Stimulated activated CD8-positive, alpha-beta memory T cell treated with anti-CD3 and anti-CD28 coated beads, Interleukin-15, amount 100 ng/mL, for 4 hours (primary cell): ENCODE results near the gene SLC13A3.

ENCODE experiments used
- DNase-seq, 2 donors: peaks; one replicate each; pipeline ENCODE4 v3.0.0-alpha.2; 2020; ENCODE audit warnings: low read depth in 2 of 2

SLC13A3 gene

GRCh38 chr20:46605978-46606816, 45.1 kb downstream of the SLC13A3 start:
- DNase-seq: no peak

DNA sequence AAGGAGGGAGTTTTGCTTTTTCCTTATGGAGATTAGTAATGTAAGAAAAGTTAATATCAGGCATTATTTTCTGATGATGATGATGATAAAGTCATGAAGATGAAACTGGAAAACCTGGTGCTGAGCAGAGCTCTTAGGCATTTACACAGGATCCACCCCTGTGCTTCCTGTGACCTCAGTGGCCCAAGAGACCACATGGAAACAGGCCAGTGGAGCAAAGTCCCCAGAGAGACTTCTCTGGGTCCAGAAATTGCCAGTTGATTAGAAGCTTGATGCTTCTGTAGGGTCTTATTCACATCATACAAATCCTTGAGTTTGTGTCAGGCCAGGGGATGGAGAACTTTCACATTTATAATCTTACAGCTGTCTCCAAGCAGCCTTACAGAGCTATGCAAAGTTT, 46.1 kb downstream of the SLC13A3 start:
- no peak for DNase-seq

DNA sequence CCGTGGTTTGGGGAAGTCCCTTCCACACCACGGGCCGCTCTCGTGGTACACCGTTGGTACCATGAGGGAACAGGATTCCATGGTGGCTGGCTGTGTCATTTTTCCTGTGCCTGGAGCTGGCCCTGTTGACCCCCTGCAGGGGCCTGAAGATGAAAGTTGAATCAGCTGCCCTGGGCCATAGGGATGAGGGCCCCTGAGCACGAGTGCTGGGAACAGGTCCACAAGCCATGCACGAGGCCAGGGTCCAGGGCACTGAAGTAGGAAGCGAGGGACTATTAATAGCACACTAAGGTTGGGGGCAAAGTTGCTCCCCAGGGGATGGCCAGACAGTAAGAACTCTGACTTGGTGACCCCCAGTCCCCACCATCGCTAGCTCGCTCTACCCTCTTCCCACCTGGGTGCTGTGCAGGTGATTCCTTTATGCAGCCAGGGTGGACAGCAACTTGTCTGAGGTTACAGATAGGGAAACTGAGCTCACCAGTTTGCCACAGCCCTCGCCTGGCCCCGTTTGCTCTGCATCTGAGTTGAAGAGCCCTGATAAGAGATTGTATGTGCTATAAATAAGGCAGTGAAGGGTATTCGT, 46.6 kb downstream of the SLC13A3 start:
- no peak for DNase-seq

GRCh38 chr20:46602429-46602828, 48.8 kb downstream of the SLC13A3 start:
- no peak for DNase-seq

DNA sequence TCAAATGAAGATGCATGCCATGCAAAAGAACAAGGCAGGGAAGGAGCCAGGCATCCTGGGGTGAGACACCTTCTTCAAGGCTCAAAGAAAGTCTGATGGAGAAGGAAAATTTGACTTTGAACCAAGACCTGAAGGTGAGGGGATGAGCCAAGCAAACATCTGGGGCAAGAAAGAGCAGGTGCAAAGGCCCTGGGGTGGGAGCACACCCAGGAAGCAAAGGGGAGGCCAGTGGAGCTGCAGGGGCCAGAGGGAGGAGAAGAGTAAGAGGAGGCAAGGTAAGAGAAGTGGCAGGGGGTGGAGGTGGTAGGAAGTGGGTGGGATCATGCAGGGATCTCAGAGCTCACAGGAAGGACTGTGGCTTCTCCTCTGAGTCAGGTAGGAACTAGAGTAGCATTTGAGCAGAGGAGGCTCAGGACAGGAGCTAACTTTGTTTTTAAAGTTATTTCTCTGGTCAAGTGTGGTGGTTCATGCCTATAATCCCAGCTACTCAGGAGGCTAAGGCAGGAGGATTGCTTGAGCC, 49.6 kb downstream of the SLC13A3 start:
- no peak for DNase-seq

- DNase-seq: no peak
Measured at GRCh38 chr20:46600286-46600752, 50.9 kb downstream of the SLC13A3 start.

- DNase-seq: no peak
Measured at GRCh38 chr20:46599227-46599987, 51.9 kb downstream of the SLC13A3 start.

- DNase-seq: no peak
Measured at GRCh38 chr20:46595933-46596332, 55.3 kb downstream of the SLC13A3 start.

GRCh38 chr20:46594725-46595124, 56.5 kb downstream of the SLC13A3 start:
- DNase-seq: no peak

DNA sequence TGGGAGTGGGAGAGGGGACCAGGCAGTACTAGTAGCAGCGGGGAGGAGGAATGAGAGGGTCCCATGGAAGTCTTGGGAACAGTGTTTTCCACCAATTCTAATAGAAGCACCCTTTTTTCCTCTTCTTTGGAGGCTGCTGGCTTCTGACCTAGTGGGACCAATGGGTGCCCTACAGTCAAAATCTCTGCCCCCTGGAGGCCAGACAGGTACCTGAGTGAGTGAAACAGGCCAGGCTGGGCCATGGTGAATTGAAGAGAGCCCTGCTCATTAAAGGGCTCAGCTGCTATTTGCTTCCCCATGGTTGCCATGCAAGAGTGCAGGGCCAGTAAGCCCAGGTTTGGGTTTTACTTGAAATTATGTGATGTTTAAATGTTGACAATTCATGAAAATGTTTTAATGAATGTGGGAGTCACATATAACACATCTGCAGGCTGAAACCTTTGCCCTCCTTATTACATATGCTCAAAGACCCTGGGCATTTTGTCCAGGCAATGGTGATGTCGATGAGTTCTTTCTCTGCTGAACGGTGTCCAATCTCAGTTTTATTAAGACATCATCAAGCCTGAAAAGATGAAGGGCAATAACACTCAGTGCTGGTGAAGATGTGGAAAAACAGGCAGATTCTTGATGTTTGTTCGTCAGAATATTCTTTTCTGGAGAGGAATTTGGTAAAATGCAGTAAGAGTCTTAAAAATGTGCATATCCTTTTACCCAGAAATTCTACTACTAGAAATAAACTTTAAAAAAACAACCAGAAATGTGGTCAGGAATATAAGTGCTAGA, 58.5 kb downstream of the SLC13A3 start:
- DNase-seq: no peak

DNA sequence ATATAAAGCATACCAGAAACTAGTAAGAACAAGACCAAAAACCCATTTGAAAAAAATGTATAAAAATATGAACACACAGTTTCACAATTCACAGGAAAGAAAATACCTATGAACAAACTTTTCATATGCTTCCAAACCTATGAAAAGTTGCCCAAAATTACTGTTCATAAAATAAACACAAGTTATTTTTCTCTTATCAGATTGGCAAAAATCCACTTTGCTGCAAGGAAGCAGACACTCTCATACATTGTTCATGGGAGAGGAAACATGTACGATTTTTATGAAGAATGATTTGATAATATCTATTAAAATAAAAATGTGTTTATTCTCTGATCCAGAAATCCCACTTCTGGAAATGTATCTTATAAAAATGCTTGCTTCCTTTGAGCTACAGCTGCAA, 60.8 kb downstream of the SLC13A3 start:
- DNase-seq: no peak

DNA sequence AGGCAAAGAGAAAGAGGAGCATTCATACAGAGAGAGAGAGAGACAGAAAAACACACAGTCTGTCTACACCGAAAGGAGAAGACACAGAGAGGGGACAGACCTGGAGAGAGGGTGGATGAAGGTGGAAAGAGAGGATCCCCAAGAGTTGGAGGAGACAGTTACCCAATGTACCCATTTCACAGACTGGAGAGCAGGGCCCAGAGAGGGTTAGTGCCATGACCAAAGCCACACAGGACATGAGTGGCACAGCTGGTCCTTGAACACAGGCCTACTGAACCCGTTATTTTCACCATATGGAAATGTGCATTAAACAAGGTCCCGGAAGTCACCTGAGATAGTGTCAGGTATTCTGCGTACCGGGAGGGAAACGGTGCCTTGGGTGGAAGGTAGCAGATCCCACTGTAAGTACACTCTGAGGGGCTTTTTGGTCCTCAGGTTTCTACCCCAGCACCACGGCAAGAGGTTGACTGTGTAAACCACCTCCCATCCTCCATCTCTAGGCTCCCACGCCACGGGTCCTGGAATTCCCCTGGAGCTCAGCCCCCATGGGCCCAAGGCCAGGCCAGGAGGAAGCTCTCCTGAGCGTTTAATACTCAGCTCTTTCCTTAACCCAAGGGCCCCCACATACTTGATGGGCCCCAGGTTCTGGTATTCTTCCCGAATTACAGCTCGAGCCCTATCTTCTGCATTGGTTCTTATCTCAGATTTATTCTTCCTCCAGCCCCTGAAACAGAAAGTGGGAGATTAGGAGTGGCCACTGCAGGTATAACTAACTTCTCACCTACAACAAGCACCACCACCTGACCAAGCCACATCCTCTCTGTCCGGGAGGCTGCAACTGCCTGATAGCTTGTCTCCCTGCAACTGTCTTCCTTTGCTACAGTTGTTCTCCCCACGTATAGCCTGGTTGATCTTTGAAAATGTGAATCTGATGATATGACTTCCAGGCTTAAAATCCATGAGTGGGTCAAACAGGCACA, 62.4 kb downstream of the SLC13A3 start:
- no peak for DNase-seq

- DNase-seq: no peak
Measured at GRCh38 chr20:46587986-46588385, 63.3 kb downstream of the SLC13A3 start.

GRCh38 chr20:46586724-46587123, 64.5 kb downstream of the SLC13A3 start:
- DNase-seq: no peak

- DNase-seq: no peak
Measured at GRCh38 chr20:46584508-46584907, 66.8 kb downstream of the SLC13A3 start.

DNA sequence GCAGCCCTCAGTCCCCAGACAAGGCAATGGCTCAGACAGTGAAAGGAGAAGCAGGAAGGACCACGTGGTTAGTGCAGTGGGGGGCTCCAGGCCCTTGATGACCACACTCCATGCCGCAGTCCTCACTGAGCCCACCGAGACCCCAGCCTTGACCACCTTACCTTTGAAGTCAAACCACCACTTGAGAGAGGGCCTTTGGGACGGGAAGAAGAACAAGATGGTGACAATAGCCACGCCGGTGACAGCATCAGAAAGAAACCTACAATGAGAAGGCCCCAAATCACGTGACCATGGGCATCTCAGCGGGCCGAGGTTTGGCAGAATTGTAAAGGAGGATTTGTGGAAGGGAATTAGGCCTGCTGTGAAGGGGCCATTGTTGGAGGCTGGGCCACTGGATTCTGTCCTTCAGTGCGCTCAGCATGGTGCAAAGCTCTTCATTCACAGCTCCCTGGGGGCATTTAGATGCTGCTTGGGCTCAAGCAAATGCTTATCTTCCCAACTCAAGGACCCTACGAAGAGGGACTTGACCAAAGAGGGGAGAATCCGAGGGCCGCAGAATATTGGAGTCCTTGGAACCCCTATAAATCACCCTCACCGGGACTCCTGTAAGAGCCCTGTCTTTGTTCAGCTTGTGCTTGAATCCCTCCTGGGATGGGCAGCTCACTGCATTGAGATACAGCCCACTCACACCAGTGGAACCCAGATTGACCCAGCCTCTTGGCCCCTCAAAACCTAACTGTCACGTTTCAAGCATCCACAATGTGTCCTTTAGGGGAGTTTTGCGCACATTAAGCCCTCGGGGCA, 67.6 kb downstream of the SLC13A3 start:
- DNase-seq: no peak

DNA sequence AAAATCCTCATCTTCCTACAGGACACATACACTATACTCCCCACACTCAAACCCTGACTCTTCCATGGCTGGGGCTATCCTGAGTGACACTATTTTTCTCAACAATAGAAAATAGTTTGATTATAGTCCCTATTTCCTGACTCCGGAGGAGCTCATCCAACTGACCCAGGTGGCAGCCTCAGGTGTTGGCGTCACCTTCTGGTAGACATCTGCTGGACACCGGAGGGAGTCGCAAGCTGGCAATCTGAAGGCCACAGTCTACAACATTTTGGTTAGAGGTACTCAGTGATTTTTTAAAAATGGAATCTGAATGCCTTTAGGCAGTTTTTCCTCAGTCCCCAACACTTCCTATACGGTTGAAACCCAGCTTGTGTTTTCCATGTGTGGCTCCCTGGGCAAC, 68.6 kb downstream of the SLC13A3 start:
- DNase-seq: no peak

GRCh38 chr20:46581391-46581790, 69.9 kb downstream of the SLC13A3 start:
- no peak for DNase-seq

- DNase-seq: no peak
Measured at GRCh38 chr20:46580613-46581205, 70.5 kb downstream of the SLC13A3 start.
